Stimulated activated CD8-positive, alpha-beta memory T cell treated with anti-CD3 and anti-CD28 coated beads, Interleukin-2, amount 100 ng/mL, for 48 hours (primary cell): ENCODE measurements around the gene SLF2.
A peak's percentile ranks its signal among the peaks of the same experiment; 100 is the strongest.

Source experiments
- DNase-seq, 2 donors: peaks; one replicate each; pipeline ENCODE4 v3.0.0-alpha.2; 2020; ENCODE audit warnings: low read depth in 2 of 2

Gene SLF2

DNA sequence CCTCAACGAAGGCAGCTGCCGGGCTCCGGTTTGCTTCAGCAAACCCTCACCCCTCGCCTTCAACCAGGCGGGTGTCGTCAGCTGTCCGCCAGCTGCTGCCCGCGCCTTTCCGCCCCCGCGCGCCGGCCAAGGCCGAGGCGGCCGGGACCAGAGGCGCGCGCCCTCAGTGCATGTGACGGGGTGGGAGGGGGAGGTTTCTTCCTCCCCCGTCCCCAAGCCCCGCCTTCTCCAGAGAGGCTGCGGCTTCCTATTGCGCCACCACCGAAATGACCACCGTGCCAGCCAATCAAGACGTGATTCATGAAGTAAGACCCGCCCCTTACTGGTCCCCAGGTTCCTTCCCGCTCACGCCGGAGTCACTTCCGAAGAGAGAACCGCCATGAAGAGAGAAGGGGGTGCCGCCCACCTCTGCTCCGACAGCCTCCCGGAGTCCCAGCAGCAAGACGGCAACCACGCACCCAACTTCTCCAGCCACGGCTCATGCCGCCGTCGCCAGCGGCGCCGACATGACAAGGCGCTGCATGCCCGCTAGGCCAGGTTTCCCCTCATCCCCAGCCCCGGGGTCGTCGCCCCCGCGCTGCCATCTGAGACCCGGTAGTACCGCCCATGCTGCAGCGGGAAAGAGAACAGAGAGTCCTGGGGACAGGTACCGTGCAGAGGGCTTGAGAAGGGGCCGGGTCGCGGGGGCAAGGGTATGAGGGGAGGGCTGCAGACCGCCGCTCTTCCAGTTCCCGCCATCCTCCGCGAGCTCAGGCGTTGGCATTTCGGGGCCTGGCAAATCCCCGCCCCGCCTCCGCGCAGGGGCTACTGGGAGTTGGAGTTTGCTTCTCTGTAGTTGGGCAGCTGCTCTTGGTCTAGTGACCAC is at the start of gene SLF2:
Gene SLF2 (plus strand): TSS at position 359 of the 865 bp plus-strand sequence. CDS start 148 bp downstream, at position 507.
- DNase-seq = peak; percentile 88 to 89

DNA sequence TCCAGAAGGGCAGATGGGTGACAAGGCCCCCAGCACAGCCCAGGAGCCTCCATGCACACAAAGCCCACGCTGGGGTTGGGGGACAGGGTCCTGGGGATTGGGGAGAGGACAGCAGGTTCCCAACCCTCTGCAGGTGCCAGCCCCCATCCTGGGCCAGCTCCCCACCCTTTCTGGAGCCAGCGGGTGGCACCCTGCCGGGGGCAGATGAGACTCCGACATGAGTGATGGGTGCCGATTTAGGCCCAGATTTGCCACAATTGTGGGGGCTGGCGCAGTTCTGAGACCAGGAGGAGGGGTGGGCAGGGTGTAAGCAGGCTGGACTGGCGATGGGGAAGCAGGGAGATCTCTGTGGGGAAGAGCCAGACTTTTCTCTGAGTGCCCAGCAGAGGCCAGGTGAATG is 49.3 kb upstream of the SLF2 start:
- no peak for DNase-seq

GRCh38 chr10:100864036-100864885 is 48.5 kb upstream of the SLF2 start:
- no peak for DNase-seq

- DNase-seq = no peak
These were observed 47.8 kb upstream of the SLF2 start for GRCh38 chr10:100864978-100865377.

GRCh38 chr10:100866010-100866409 is 46.8 kb upstream of the SLF2 start:
- DNase-seq = no peak

DNA sequence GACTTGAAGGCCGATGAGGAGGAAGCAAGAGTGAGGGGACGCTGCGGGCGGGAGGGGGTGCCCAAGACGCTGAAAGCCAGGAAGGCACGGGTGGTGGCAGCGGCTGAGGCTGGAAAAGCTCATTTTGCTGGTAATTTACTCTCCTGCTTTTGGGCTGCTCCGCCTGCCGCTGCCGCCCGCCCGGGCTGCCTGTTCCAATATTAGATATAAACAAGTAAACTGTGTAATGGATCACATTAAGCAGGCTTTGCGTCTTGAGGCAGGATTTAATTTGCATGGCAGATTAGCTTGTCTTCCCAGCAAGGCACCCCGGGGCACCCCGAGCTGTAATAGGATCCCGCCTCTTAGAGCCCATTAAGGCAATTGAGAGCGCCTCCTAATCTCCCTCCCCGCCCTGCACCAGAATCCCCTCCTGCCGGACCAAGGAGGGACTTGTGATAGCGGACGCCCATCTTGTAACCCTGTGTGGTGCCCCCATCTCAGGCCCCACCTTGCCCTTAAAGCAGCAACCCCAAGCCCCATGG is 46.1 kb upstream of the SLF2 start:
- no peak for DNase-seq

GRCh38 chr10:100867261-100867963 is 45.4 kb upstream of the SLF2 start:
- no peak for DNase-seq

DNA sequence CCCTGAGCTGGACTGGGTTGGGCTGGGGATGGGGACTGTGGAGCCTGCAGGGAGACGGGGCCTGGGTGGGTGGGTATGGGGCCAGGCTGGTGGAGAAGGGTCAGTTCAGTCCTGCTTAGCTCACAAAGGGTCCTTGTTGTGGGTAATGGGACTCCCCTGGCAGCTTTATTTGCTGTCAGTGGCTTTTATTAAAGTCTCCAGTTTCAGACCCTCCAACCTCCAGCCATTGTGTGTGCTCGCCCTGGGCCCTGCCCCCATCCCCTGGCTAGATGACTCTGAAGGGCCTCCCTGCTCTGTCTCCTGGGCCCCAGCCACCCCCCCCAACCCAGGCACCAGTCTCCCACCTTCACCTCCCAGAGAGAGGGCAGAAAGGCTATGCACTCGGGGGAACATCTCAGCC is 44.4 kb upstream of the SLF2 start:
- no peak for DNase-seq

GRCh38 chr10:100869399-100869798 is 43.4 kb upstream of the SLF2 start:
- DNase-seq = no peak

- DNase-seq = peak; percentile 62
These were observed 40.5 kb upstream of the SLF2 start for GRCh38 chr10:100872034-100872791.

GRCh38 chr10:100873146-100873826 is 39.5 kb upstream of the SLF2 start:
- no peak for DNase-seq

DNA sequence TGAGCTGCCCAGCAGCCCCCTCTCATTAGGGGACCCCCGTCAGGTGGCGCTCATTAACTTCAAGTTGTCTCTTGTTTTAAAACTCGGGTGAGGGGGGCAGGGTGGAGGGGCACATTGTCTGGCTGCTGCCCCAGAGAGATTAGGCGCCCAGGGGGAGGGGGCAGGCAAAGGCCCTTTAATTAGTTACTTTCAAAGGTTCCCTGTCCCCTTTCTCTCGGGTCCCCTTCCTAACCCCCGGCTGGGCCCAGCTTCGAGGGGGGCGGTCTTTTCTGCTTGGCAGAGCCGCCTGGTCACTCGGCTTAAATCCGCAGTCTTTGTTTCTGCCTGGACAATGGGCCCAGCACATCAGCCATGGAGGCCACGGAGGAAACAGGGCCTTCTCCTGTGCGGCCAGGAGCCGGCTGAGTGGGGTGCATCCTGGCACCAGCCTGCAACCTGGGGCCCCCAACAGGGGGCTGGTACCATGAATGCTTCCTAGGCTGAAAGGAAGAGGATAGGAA is 38.9 kb upstream of the SLF2 start:
- no peak for DNase-seq

DNA sequence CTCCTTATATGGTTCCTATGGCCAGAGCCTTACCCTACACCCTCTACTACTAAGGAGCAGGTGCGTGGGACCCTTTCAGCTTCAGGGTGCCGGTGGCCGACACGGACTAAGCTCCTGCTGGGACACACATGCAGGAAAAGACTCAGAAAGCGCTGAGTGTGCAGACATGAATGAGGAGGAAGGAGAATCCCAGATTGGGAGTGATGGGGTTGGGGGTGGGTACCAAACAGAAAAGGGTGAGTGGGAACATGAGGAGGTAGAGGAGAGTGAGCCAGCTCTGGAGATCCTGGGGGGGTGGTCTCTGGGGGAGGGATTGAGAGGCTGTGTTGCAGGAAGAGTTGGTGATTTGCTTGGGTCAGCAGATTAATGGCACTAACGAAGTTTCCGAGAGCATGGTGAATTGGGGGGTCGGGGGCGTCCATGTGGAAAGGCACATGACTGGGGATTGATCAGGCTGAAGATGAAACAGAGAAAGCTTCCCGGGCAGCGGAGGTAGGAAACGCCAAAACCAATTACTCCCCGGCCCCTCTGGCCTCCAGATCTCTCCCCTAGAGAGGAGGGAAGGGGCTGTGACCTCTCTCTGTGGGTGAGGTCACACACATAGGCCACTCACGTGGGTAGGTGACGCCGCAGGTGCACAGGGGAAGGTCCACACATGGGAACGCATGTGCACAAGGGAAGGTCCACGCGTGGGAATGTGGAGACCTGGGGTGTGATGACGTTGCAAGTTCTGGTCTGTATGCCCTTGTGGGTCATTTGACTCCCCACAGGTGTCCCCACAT is 37.9 kb upstream of the SLF2 start:
- DNase-seq = no peak

DNA sequence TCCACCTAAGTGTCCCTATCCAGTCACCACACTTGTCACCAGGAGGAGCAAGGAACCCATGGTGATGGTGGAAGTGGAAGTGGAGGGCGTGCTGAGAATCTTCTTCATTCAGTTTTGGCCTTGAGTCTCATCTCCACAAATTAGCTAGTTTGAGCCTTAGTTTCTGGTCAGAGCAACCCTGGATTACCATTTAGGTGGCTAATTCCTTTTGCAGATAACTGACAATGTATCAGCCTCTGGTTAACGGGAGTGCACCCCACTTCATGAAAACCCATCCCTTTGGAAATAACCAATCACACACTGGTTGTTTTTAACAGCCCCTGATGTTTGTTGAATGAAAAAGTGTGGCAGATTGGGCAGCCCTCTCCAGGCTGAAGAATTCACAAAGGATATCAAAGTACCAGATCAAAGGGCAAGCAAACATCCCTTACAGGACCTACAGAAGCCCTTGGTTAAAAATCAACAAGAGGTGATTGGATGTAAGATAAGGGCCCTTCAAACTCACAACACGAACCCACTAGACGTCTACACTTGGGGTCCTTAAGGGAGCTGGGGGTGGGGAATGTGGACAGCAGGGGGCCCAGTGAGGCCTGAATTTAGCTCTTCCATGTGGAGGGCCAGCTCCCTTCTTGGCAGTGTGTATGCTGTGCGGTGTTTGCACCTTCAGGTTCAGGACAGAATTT is 37.1 kb upstream of the SLF2 start:
- DNase-seq = no peak

DNA sequence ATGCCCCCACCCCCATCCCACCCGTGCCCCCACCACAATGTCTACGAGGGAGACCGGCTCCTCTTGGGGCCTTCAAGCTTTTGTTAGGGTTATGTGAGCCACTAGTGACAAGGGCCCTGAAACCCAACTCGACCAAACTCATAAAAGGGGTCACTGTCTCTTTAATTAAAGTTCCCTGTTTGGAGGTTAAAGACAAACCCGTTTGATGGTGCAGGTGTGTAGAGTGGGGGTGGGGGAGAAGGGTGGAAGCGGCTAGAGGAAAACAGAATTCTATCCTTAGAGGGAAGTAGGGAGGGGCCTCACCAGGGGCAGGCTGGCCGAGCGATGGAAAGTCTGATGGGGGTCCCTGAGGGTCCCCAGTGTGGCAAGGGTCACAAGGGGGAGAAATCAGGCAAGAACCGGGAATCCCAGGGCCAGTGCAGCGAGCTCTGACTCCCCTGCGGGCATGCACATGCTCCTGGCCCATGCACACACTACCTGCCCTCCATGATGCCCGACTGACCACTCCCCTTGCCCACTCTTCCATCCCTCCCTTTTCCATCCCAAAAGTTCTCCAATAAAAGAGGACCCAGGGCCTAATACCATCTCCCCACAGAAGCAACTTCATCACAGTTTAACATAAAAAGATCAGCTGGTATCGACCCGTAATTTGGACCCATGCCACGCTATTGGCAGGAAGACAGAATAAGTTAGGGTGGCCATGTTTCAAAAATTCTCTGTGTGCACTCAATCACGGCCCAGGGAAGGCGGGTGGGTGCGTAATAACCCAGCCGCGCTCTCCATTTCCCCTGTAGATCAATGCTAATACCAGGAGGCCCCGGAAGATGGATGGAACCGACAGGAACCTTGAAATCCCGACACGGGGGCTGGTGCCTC is 35.9 kb upstream of the SLF2 start:
- no peak for DNase-seq

DNA sequence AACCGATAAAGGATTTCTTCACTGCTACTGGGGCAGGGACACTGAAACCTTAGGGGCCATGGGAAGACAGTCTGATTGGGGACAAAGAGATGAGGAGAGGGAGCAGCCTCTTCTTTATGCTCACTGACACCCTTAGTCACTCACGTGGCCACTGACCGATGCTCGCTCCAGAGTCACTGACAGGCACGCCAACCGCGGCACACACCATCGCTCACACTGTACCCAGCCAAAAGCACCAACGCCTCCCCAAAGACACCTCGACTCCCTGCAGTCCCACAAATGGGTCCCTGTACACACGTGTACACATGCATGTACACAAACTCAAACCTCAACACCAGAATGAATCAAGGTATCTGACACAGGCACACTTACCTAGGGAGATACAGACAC is 35.3 kb upstream of the SLF2 start:
- no peak for DNase-seq

GRCh38 chr10:100878291-100878910 is 34.4 kb upstream of the SLF2 start:
- peak in 1 of 2 donors; percentile 10 for DNase-seq
